Head of caudate nucleus (tissue), 42 donors: Measurements from ENCODE around the gene ADAM22.
"Not testable (repeated sequence)": the region's sequence is repeated elsewhere in the genome, so short reads cannot be mapped to it uniquely, and the experiment has no call there.

ENCODE experiments used
- DNase-seq, 42 donors: peaks; one replicate each; pipeline versions ENCODE4 v3.0.0 to v3.0.0-alpha.2; 2020 to 2021; ENCODE audit warnings: mixed read lengths in 7 of 42
- intact Hi-C: fragments of 100-400 bp; cut with DNase I; formaldehyde crosslinking; loops from one replicate; pipeline ENCODE4 v1.15.0; 2022

Gene ADAM22

GRCh38 chr7:87945926-87946325 is 11.9 kb downstream of the ADAM22 start:
- intact Hi-C loops, DNase-seq: not testable (repeated sequence)

- intact Hi-C loops, result no loop called here
- no peak for DNase-seq
Measured at GRCh38 chr7:87948371-87948770, 14.3 kb downstream of the ADAM22 start.

- DNase-seq, result no peak
- intact Hi-C loops, result no loop called here
Measured at GRCh38 chr7:87959336-87959735, 25.3 kb downstream of the ADAM22 start.

- intact Hi-C loops, result no loop called here
- no peak for DNase-seq
Measured at GRCh38 chr7:87960239-87960638, 26.2 kb downstream of the ADAM22 start.

GRCh38 chr7:87961754-87962153 is 27.7 kb downstream of the ADAM22 start:
- intact Hi-C loops, result no loop called here
- no peak for DNase-seq

GRCh38 chr7:87966271-87966670 is 32.2 kb downstream of the ADAM22 start:
- DNase-seq, result no peak
- intact Hi-C loops, result no loop called here

GRCh38 chr7:87968021-87968420 is 34.0 kb downstream of the ADAM22 start:
- DNase-seq, result no peak
- intact Hi-C loops, result no loop called here

GRCh38 chr7:87982116-87982515 is 48.1 kb downstream of the ADAM22 start:
- no peak for DNase-seq
- intact Hi-C loops, result no loop called here

- intact Hi-C loops, result no loop called here
- DNase-seq, result no peak
Measured at GRCh38 chr7:87984088-87984487, 50.0 kb downstream of the ADAM22 start.

- intact Hi-C loops, result no loop called here
- no peak for DNase-seq
Measured at GRCh38 chr7:87993269-87993668, 59.2 kb downstream of the ADAM22 start.

GRCh38 chr7:87999261-87999660 is 65.2 kb downstream of the ADAM22 start:
- intact Hi-C loops, result no loop called here
- no peak for DNase-seq

GRCh38 chr7:88001744-88002530 is 67.9 kb downstream of the ADAM22 start:
- no peak for DNase-seq
- intact Hi-C loops, result no loop called here

- DNase-seq, result no peak
- intact Hi-C loops, result no loop called here
Measured at GRCh38 chr7:88002617-88003016, 68.6 kb downstream of the ADAM22 start.

GRCh38 chr7:88003581-88003980 is 69.5 kb downstream of the ADAM22 start:
- intact Hi-C loops, result no loop called here
- no peak for DNase-seq

GRCh38 chr7:88005191-88005590 is 71.1 kb downstream of the ADAM22 start:
- intact Hi-C loops, result no loop called here
- DNase-seq, result no peak

GRCh38 chr7:88009651-88010050 is 75.6 kb downstream of the ADAM22 start:
- intact Hi-C loops, result no loop called here
- DNase-seq, result no peak

GRCh38 chr7:88012086-88012485 is 78.0 kb downstream of the ADAM22 start:
- intact Hi-C loops, result no loop called here

GRCh38 chr7:88013981-88014380 is 79.9 kb downstream of the ADAM22 start:
- DNase-seq, result no peak
- intact Hi-C loops, result no loop called here

More at GRCh38 chr7:88012086-88012485, 78.0 kb downstream of the ADAM22 start:
- no peak for DNase-seq

- intact Hi-C loops, result no loop called here
- DNase-seq, result no peak
Measured at GRCh38 chr7:88014581-88014980, 80.5 kb downstream of the ADAM22 start.

- intact Hi-C loops, result no loop called here
- DNase-seq, result no peak
Measured at GRCh38 chr7:88015309-88015708, 81.3 kb downstream of the ADAM22 start.

- intact Hi-C loops, result no loop called here
- no peak for DNase-seq
Measured at GRCh38 chr7:88018501-88018900, 84.5 kb downstream of the ADAM22 start.
